ENCODE data around the gene SORCS2. TPM values are rescaled to one million over a fixed set of nuclear protein-coding genes. Genes with fewer than 3 reads are reported as not detected.

The SORCS2 gene
- total RNA-seq, 1 donor from 2014 or later = 13.4 TPM

- Mint-ChIP-seq H3K4me3 (no peak overlapping the region), H3K27ac (no peak overlapping the region), H3K9me3 (no peaks in the 10 kb centered on the region), H3K27me3 (peaks cover 23% of the 10 kb centered on the region), H3K4me1 (ENCODE audit: unreplicated experiment) (peaks cover 3% of the 10 kb centered on the region), H3K36me3 (peaks cover 8% of the 10 kb centered on the region)
- TF ChIP-seq CTCF (conservative IDR thresholded peaks at IDR 0.05) = peak; percentile 95
- peak; percentile 89 for DNase-seq (ENCODE audit: extremely low spot score, unreplicated experiment)
Observed at GRCh38 chr4:7719354-7720174, 527.2 kb downstream of the SORCS2 start.

GRCh38 chr4:7721984-7722551 is 529.7 kb downstream of the SORCS2 start:
- peaks cover 3% of the 10 kb centered on the region for H3K4me1 Mint-ChIP-seq (ENCODE audit: unreplicated experiment)
- no peak overlapping the region for H3K27ac Mint-ChIP-seq
- no peak for DNase-seq (ENCODE audit: extremely low spot score, unreplicated experiment)
- no peak overlapping the region for H3K4me3 Mint-ChIP-seq
- H3K36me3 Mint-ChIP-seq = no peaks in the 10 kb centered on the region
- peaks cover 19% of the 10 kb centered on the region for H3K27me3 Mint-ChIP-seq
- H3K9me3 Mint-ChIP-seq = no peaks in the 10 kb centered on the region
- TF ChIP-seq CTCF (conservative IDR thresholded peaks at IDR 0.05) = peak; percentile 31

- Mint-ChIP-seq H3K4me3 (no peak overlapping the region), H3K36me3 (no peaks in the 10 kb centered on the region), H3K27ac (no peak overlapping the region), H3K9me3 (no peaks in the 10 kb centered on the region), H3K27me3 (peaks cover 16% of the 10 kb centered on the region), H3K4me1 (ENCODE audit: unreplicated experiment) (peaks cover 3% of the 10 kb centered on the region)
- no peak for DNase-seq (ENCODE audit: extremely low spot score, unreplicated experiment)
- TF ChIP-seq CTCF (conservative IDR thresholded peaks at IDR 0.05) = no peak
Observed at GRCh38 chr4:7722766-7723387, 530.5 kb downstream of the SORCS2 start.

- peaks cover 12% of the 10 kb centered on the region for H3K27me3 Mint-ChIP-seq
- DNase-seq (ENCODE audit: extremely low spot score, unreplicated experiment) = no peak
- no peak overlapping the region for H3K27ac Mint-ChIP-seq
- H3K4me1 Mint-ChIP-seq (ENCODE audit: unreplicated experiment) = peaks cover 3% of the 10 kb centered on the region
- no peak overlapping the region for H3K4me3 Mint-ChIP-seq
- no peaks in the 10 kb centered on the region for H3K9me3 Mint-ChIP-seq
- no peak for TF ChIP-seq CTCF (conservative IDR thresholded peaks at IDR 0.05)
- no peaks in the 10 kb centered on the region for H3K36me3 Mint-ChIP-seq
Observed at GRCh38 chr4:7723625-7724024, 531.3 kb downstream of the SORCS2 start.

GRCh38 chr4:7725951-7726350 is 533.6 kb downstream of the SORCS2 start:
- Mint-ChIP-seq H3K4me1 (ENCODE audit: unreplicated experiment) (no peaks in the 10 kb centered on the region), H3K9me3 (no peaks in the 10 kb centered on the region), H3K36me3 (no peaks in the 10 kb centered on the region), H3K4me3 (no peak overlapping the region), H3K27me3 (no peaks in the 10 kb centered on the region), H3K27ac (no peak overlapping the region)
- no peak for DNase-seq (ENCODE audit: extremely low spot score, unreplicated experiment)
- TF ChIP-seq CTCF (conservative IDR thresholded peaks at IDR 0.05) = no peak
